GM19452 (cell line): ENCODE measurements around the gene CITED4.

Experiments
- ATAC-seq: cut with Tn5 transposase; IDR thresholded peaks from one replicate; pipeline ENCODE4 v1.9.1; 2021; ENCODE audit not compliant: unreplicated experiment

CITED4 gene

GRCh38 chr1:40887012-40887378 lies 24.8 kb upstream of the CITED4 start:
- ATAC-seq: no peak

DNA sequence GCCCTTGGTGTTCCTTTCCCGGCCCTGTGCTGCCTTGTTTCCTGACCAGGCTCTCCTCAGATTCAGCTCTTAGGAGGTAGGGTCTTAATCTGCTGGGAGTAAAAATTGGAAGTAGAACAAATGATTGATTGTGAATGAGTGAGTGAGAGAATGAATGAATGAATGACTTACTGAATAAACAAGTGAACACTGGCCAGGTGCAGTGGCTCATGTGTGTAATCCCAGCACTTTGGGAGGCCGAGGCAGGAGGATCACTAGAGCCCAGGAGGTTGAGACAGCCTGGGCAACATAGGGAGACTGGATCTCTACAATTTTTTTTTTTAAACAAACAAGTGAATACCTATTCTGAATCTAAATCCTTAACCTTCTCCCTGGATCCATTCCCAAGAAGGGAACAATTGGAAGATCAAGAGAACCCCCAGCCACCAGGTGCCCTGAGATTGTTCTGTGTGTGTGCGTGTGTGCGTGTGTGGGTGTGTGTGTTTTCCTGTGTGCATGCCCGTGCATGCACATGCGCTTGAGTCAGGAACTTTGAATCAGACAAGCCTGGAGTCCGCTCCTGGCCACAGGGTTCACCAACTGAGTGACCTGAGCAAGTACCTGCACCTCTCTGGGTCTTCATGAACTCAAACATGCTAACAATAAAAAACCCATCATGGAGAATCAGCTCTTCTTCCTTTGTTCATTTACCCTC lies 24.3 kb upstream of the CITED4 start:
- ATAC-seq: no peak

- ATAC-seq: no peak
These were observed 22.1 kb upstream of the CITED4 start for GRCh38 chr1:40884055-40884795.

DNA sequence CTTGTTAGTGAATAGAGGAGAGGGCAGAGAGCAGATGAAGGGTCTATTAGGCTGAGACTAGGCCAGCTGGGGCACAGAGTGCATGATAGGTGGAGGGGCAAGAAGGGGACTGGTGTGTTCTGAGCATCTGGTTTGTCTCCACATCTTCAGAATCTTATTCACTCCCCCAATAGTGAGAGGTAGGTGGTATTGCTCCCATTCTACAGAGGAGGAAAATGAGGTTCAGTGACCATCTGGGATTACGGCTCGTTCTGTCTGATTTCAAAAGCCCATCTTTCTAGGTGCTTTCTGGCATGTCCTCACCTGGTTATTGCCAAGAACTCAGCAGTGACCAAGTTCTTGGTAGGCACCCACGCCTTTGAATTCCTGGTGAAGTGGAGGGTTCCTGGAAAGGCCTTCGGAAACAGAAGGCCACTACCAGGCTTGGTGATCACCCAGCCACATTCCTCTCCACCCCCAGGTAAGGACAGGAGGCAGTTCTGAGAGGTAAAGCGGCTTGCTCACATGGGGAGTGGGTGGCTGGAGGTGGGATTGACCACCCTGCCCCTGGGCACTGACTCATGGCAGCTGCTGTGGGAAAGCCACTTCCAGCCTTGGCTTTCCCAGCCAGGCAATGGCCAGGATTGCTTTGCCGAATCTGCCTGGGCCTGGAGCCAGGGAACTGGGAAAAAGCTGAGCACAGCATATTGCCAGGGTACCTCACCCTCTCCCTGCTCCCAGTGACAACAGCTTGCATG lies 18.8 kb upstream of the CITED4 start:
- ATAC-seq: no peak

DNA sequence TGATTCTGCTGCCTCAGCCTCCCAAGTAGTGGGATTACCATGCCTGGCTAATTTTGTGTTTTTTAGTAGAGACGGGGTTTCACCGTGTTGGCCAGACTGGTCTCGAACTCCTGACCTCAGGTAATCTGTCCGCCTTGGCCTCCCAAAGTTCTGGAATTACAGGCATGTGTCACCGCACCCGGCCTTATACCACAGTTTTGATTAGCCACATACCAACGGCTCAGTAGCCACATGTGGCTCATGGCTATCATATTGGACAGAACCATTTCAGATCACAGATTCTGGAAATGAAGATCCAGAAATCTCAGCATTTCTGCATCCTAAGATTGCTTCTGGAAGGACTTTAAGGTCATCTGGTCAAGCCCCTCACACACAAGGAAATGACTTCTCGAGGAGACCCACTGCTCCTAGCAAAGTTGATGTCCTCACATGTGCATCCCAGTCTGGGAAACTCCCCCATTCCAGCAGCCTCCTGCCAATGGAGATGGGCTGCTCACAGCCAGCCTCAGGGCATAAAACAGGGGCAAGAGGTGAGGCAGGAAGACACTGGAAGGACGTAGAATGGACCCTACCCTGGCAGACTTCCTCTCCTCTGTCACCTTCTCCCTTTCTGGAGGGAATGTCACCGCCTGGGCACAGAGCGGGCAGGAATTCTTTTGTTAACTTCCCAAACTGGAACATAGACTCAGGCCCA lies 17.5 kb upstream of the CITED4 start:
- ATAC-seq: no peak

GRCh38 chr1:40878906-40879305 lies 16.7 kb upstream of the CITED4 start:
- no peak for ATAC-seq

DNA sequence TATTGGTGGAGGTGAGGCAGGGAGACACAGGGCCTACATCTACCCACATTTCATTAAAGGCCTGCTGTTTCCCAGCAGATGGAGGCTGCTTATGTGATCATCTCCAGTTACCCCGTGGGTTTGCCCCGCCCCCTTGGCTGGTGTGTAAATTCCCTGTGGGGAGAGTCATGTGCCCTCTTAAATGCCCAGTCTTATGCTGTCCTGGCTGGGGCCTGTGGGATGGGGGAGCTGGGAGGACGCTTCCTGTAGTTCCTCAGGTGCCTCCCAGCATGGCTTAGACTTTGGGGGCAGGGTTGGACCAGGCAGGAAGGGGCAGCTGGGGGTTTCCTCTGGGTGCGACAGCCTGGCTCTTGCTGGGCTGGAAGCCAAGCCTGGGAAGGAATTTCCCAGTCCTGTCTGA lies 15.5 kb upstream of the CITED4 start:
- no peak for ATAC-seq

GRCh38 chr1:40876891-40877290 lies 14.7 kb upstream of the CITED4 start:
- ATAC-seq: no peak

GRCh38 chr1:40876436-40876761 lies 14.2 kb upstream of the CITED4 start:
- no peak for ATAC-seq

GRCh38 chr1:40873863-40874472 lies 11.8 kb upstream of the CITED4 start:
- ATAC-seq: no peak

DNA sequence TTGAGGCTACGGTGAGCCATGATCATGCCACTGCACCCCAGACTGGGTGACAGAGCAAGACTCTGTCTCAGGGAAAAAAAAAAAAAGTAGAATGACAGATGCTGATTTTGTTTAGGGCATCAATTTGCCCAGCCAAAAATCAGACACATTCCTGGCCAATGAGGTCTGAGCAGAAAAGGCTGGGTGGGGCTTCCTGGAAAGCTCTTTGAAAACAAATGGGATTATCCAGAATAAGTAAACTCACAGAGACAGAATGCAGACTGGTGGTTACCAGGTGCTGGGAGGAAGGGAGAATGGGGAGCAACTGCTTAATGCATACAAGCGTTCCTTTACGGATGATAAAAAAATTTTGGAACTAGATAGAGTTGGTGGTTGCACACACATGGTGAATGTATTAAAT lies 10.1 kb upstream of the CITED4 start:
- ATAC-seq: no peak

DNA sequence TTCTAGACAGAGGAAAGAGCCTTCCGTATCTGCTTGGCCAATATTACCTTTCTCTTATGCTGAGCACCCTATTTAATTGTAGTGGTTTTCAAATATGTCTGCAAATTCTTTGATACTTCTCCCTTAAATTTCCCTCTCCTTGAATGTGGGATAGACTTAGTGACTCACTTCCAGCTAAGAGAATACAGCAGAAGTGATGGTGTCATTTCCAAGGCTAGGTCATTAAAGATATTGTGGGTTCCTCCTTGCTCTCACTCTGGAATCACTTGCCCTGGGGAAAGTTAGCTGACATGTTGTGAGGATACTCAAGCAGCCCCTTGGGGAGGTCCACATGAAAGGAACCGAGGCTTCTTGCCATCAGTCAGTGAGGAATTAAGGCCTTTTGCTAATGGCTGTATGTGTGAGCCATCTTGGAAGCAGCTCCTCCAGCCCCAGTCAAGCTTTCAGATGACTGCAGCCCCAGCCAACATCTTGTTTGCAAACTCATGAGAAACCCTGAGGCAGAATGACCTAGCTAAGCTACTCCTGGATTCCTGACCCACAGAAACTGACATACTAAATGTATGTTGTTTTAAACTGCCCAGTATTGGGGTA lies 8.1 kb upstream of the CITED4 start:
- no peak for ATAC-seq

DNA sequence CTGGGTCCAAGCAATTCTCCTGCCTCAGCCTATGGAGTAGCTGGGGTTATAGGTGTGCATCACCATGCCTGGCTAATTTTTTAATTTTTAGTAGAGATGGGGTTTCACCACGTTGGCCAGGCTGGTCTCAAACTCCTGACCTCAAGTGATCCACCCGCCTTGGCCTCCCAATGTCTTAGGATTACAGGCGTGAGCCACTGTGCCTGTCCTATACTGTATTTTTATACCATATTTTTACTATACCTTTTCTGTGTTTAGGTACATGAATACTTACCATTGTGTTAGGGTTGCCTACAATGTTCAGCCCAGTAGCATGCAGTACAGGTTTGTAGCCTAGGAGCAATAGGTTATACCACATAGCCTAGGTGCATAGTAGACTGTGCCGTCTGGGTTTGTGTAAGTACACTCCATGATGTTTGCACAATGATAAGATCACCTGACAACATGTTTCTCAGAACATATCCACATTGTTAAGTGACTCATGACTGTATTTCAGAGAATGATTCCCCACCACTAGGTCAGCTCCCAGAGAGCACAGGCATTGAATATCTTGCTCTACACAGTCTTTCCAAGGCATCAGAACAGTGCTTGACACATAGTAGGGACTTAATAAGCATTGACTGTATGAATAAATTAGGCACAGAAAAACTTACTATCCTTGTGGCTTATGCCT lies 6.0 kb upstream of the CITED4 start:
- ATAC-seq: no peak

GRCh38 chr1:40861224-40862003 lies 749 bp downstream of the CITED4 start:
- peak; percentile 14 for ATAC-seq

GRCh38 chr1:40860706-40861223 lies 1.4 kb downstream of the CITED4 start:
- no peak for ATAC-seq

DNA sequence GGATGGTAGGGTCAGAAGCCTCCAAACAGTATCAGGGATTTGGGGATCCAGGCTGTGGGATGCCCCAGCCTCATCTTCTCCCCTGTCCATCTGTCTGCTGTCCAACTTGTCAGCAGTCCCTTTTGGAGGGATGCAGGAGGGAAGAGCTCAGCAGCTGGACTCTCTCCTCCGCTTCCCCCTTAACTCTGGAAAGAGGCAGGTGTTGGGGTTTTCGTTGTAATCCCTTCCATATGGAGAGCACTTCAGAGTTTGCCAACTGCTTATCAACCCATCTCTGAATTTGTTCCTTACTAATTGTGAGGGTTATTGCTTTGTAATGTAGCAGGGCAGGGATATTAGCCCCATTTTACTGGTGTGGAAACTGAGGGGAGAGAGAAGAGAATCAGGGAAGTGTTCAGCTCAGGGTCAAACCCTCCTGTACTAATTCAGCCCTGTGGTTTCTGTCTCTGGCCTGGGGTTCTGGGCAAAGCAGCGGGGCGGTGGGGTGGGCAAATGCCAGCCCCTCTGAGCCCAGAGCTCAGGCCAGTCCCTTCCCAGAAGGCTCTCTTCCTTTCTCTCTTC lies 3.2 kb downstream of the CITED4 start:
- ATAC-seq: no peak

DNA sequence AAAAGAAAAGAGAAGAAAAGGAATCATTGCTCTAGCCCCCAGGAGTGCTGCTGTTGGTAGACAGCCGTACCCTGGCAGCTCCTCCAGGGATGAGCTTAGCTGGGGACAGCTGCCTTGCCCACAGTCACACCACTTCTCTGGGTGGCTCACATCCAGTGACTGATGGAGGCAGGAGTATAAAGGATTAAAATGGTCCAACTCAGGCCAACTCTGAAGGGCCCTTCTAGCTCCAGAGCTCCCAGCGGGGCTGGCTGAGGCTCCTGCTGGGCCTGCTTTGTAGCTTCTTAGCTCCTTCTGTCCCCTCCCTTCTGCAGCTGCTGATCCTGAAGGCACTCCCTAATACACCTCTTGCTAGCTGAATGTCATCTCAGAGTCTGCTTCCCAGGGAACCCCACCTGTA lies 4.4 kb downstream of the CITED4 start:
- no peak for ATAC-seq

- ATAC-seq: no peak
These were observed 5.4 kb downstream of the CITED4 start for GRCh38 chr1:40856656-40857302.
